ENCODE measurements around the gene FAXDC2. TPM values are rescaled to one million over a fixed set of nuclear protein-coding genes. Genes with fewer than 3 reads are reported as not detected.

The FAXDC2 gene
- total RNA-seq, 2 donors from 2014 or later = not detected

GRCh38 chr5:154815025-154815424 lies 35.4 kb downstream of the FAXDC2 start:
- Mint-ChIP-seq H3K4me3 (no peak overlapping the region), H3K4me1 (ENCODE audit: low read depth in 2 of 2) (peaks cover 29 to 44% of the 10 kb centered on the region in 2 donors), H3K27me3 (no peaks in the 10 kb centered on the region), H3K27ac (peak overlapping the region; percentile 41 to 74), H3K36me3 (peaks cover 27% of the 10 kb centered on the region), H3K9me3 (no peaks in the 10 kb centered on the region)
- ATAC-seq (no peak), DNase-seq (ENCODE audit: low spot score) (no peak)

GRCh38 chr5:154813736-154814135 lies 36.7 kb downstream of the FAXDC2 start:
- peak overlapping the region in 1 of 2 donors; percentile 45 for H3K27ac Mint-ChIP-seq
- peaks cover 27% of the 10 kb centered on the region for H3K36me3 Mint-ChIP-seq
- peaks cover 18 to 32% of the 10 kb centered on the region in 2 donors for H3K4me1 Mint-ChIP-seq (ENCODE audit: low read depth in 2 of 2)
- no peak for DNase-seq (ENCODE audit: low spot score)
- no peak overlapping the region for H3K4me3 Mint-ChIP-seq
- peak; percentile 59 to 61 for ATAC-seq
- no peaks in the 10 kb centered on the region for H3K27me3 Mint-ChIP-seq
- no peaks in the 10 kb centered on the region for H3K9me3 Mint-ChIP-seq

DNA sequence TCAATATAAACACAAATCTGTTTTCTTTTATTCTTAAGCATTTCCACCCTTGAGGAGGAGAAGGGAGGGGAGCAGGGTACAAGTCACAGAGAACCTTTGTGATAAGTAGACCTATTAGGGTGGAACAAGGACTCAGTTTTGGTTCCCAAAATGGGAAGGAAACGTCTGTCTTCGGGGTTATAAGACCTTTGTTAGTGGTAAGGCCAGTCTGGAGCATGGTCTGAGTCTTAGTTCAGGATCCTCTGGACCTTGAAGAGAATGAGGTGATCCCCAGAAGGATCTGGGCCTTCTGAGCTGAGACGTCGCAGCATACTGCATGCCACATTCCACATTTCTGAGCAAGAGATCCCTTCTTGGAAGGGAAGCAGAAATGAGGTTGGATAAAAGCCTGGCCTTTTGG lies 37.2 kb downstream of the FAXDC2 start:
- Mint-ChIP-seq H3K36me3 (peaks cover 28% of the 10 kb centered on the region), H3K4me3 (no peak overlapping the region), H3K27ac (peak overlapping the region in 1 of 2 donors; percentile 45), H3K27me3 (no peaks in the 10 kb centered on the region), H3K4me1 (ENCODE audit: low read depth in 2 of 2) (peaks cover 15 to 28% of the 10 kb centered on the region in 2 donors), H3K9me3 (no peaks in the 10 kb centered on the region)
- ATAC-seq (no peak), DNase-seq (ENCODE audit: low spot score) (no peak)

- DNase-seq (ENCODE audit: low spot score) (peak; percentile 73), ATAC-seq (peak; percentile 63 to 74)
- peaks cover 15 to 28% of the 10 kb centered on the region in 2 donors for H3K4me1 Mint-ChIP-seq (ENCODE audit: low read depth in 2 of 2)
- H3K27ac Mint-ChIP-seq = no peak overlapping the region
- no peaks in the 10 kb centered on the region for H3K9me3 Mint-ChIP-seq
- H3K36me3 Mint-ChIP-seq = peaks cover 34% of the 10 kb centered on the region
- H3K27me3 Mint-ChIP-seq = no peaks in the 10 kb centered on the region
- H3K4me3 Mint-ChIP-seq = no peak overlapping the region
Observed at GRCh38 chr5:154811653-154812465, 38.5 kb downstream of the FAXDC2 start.

DNA sequence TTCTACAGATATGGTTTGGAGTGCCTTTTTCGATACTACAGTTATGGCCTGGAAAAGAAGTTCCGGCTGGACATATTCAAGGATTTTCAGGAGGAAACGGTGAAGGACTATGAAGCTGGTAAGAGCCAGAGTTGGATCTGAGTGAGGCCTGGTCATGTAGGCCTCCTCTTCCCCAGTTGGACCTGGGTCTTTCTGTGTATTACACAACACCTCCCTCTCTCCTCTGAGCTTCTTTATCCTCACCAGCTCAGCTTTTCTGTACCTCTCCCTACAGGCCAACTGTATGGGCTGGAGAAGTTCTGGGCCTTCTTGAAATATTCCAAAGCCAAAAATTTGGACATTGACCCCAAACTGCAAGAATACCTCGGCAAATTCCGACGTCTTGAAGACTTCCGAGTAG lies 39.2 kb downstream of the FAXDC2 start:
- Mint-ChIP-seq H3K4me3 (no peak overlapping the region), H3K4me1 (ENCODE audit: low read depth in 2 of 2) (peaks cover 15 to 25% of the 10 kb centered on the region in 2 donors), H3K9me3 (no peaks in the 10 kb centered on the region), H3K27me3 (no peaks in the 10 kb centered on the region), H3K27ac (no peak overlapping the region), H3K36me3 (peaks cover 35% of the 10 kb centered on the region)
- DNase-seq (ENCODE audit: low spot score) = no peak
- ATAC-seq = no peak

DNA sequence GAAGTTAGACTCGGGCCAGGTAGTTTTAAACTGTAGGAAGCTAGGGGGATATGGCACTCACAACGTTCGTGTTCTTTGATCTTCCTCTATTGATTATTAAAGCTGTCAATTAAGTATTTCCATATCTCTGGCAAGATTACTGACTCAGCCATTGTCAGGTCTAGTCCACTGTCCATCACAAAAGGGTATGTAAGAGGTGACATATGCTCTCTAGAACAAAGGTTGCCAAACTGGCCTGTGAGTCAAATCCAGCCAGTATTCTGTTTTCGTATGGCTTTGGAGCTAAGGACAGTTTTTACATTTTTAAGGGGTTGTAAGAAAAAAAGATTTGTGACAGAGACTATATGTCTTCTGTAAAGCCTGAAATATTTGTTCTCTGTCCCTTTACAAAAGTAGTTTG lies 44.2 kb downstream of the FAXDC2 start:
- no peaks in the 10 kb centered on the region for H3K27me3 Mint-ChIP-seq
- DNase-seq (ENCODE audit: low spot score) = no peak
- no peaks in the 10 kb centered on the region for H3K9me3 Mint-ChIP-seq
- peaks cover 0 to 7% of the 10 kb centered on the region in 2 donors for H3K4me1 Mint-ChIP-seq (ENCODE audit: low read depth in 2 of 2)
- peaks cover 48% of the 10 kb centered on the region for H3K36me3 Mint-ChIP-seq
- no peak overlapping the region for H3K27ac Mint-ChIP-seq
- ATAC-seq = no peak
- H3K4me3 Mint-ChIP-seq = no peak overlapping the region

DNA sequence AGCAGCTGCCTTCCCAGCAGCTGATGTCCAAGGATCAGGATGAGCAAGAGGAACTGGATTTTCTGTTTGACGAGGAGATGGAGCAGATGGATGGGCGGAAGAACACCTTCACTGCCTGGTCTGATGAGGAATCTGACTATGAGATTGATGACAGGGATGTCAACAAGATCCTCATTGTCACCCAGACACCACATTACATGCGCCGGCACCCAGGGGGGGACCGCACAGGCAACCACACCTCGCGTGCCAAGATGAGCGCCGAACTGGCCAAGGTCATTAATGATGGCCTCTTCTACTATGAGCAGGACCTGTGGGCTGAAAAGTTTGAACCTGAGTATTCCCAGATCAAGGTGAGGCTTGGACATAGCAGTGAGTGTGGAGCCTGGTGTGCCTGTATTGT lies 48.4 kb downstream of the FAXDC2 start:
- DNase-seq (ENCODE audit: low spot score) = no peak
- Mint-ChIP-seq H3K4me1 (ENCODE audit: low read depth in 2 of 2) (peaks cover 0 to 10% of the 10 kb centered on the region in 2 donors), H3K36me3 (peaks cover 52% of the 10 kb centered on the region), H3K9me3 (no peaks in the 10 kb centered on the region), H3K4me3 (no peak overlapping the region), H3K27ac (no peak overlapping the region), H3K27me3 (no peaks in the 10 kb centered on the region)
- no peak for ATAC-seq

- Mint-ChIP-seq H3K27ac (no peak overlapping the region), H3K4me1 (ENCODE audit: low read depth in 2 of 2) (peaks cover 0 to 10% of the 10 kb centered on the region in 2 donors), H3K9me3 (no peaks in the 10 kb centered on the region), H3K27me3 (no peaks in the 10 kb centered on the region), H3K4me3 (no peak overlapping the region), H3K36me3 (peaks cover 53% of the 10 kb centered on the region)
- no peak for DNase-seq (ENCODE audit: low spot score)
- ATAC-seq = no peak
Observed at GRCh38 chr5:154801083-154801482, 49.3 kb downstream of the FAXDC2 start.

DNA sequence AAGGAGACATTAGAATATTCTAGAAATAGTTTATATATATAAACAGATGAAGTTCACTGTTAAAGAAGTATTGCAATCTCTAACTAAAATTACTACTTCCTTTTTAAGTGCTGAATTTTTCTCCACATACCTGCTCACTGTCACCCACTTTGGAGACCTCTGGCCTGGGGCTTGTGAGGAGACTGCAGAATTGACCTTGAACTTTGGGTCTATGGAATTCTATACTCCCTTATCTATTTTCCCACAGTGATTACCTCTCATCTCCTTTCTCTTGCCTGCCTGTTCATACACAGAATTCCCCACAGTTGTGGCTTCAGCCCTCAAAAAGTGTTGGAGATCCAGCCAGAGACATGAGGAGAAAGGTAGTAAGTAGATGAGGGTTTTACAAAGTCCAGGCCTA lies 49.8 kb downstream of the FAXDC2 start:
- no peaks in the 10 kb centered on the region for H3K27me3 Mint-ChIP-seq
- H3K9me3 Mint-ChIP-seq = no peaks in the 10 kb centered on the region
- DNase-seq (ENCODE audit: low spot score) (no peak), ATAC-seq (no peak)
- H3K36me3 Mint-ChIP-seq = peaks cover 53% of the 10 kb centered on the region
- peak overlapping the region in 1 of 2 donors; percentile 60 for H3K27ac Mint-ChIP-seq
- no peak overlapping the region for H3K4me3 Mint-ChIP-seq
- H3K4me1 Mint-ChIP-seq (ENCODE audit: low read depth in 2 of 2) = peaks cover 0 to 10% of the 10 kb centered on the region in 2 donors

- Mint-ChIP-seq H3K4me3 (no peak overlapping the region), H3K36me3 (peaks cover 42% of the 10 kb centered on the region), H3K27me3 (no peaks in the 10 kb centered on the region), H3K4me1 (ENCODE audit: low read depth in 2 of 2) (peaks cover 0 to 15% of the 10 kb centered on the region in 2 donors), H3K9me3 (no peaks in the 10 kb centered on the region), H3K27ac (no peak overlapping the region)
- DNase-seq (ENCODE audit: low spot score) = no peak
- ATAC-seq = no peak
Observed at GRCh38 chr5:154797762-154798161, 52.6 kb downstream of the FAXDC2 start.

GRCh38 chr5:154795235-154795596 lies 55.2 kb downstream of the FAXDC2 start:
- no peak overlapping the region for H3K27ac Mint-ChIP-seq
- ATAC-seq (no peak), DNase-seq (ENCODE audit: low spot score) (no peak)
- H3K9me3 Mint-ChIP-seq = no peaks in the 10 kb centered on the region
- no peaks in the 10 kb centered on the region for H3K27me3 Mint-ChIP-seq
- H3K36me3 Mint-ChIP-seq = peaks cover 19% of the 10 kb centered on the region
- H3K4me3 Mint-ChIP-seq = no peak overlapping the region
- H3K4me1 Mint-ChIP-seq (ENCODE audit: low read depth in 2 of 2) = peaks cover 0 to 15% of the 10 kb centered on the region in 2 donors

DNA sequence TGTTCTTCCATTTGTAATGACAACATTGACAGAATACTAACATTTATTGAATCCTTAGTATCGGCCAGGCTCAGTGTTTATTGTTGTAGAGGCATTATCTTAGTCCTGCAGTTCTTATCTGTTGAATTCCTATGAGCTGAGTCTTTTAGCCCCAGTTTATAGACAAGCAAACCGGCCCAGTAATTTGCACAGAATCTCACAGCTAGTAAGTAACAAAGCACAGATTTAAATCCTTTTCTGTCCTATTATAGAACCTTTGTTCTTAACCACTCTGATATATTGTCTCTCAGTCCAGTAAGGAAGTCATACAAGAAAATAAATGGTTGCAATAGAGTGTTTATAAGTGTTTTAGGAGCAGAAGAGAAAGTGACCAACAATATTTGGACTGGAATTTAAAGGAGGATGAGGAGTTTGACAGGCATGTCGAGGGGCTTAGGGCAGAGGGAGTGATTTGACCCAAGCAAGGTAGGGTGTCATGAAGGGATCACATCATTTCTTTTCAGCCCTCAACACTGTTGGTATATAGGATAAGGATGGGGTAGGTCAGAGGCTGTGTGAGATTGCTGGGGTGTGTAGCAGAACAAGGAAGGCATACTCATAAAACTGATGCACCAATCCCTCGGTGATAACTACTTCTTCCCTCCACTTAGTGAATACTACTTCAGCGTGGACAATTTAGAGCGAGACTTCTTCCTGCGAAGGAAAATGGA lies 55.7 kb downstream of the FAXDC2 start:
- H3K4me1 Mint-ChIP-seq (ENCODE audit: low read depth in 2 of 2) = peaks cover 0 to 16% of the 10 kb centered on the region in 2 donors
- no peaks in the 10 kb centered on the region for H3K27me3 Mint-ChIP-seq
- no peak overlapping the region for H3K4me3 Mint-ChIP-seq
- ATAC-seq = no peak
- H3K9me3 Mint-ChIP-seq = no peaks in the 10 kb centered on the region
- peaks cover 16% of the 10 kb centered on the region for H3K36me3 Mint-ChIP-seq
- H3K27ac Mint-ChIP-seq = no peak overlapping the region
- no peak for DNase-seq (ENCODE audit: low spot score)

- Mint-ChIP-seq H3K4me3 (no peak overlapping the region), H3K9me3 (no peaks in the 10 kb centered on the region), H3K36me3 (peaks cover 16% of the 10 kb centered on the region), H3K27ac (no peak overlapping the region), H3K27me3 (no peaks in the 10 kb centered on the region), H3K4me1 (ENCODE audit: low read depth in 2 of 2) (peaks cover 0 to 16% of the 10 kb centered on the region in 2 donors)
- DNase-seq (ENCODE audit: low spot score) = no peak
- no peak for ATAC-seq
Observed at GRCh38 chr5:154793599-154794524, 56.5 kb downstream of the FAXDC2 start.

Measured in natural killer cell treated with Interleukin-12 subunit alpha and Interleukin-12 subunit beta and Interleukin-15 and Interleukin-18, amount 100 ng/mL, for 72 hours (primary cell).